Stimulated activated CD8-positive, alpha-beta memory T cell treated with anti-CD3 and anti-CD28 coated beads, Interleukin-4, amount 100 ng/mL, for 24 hours (primary cell): ENCODE data around the gene STAG1.

Source experiments
- DNase-seq: peaks from one replicate; pipeline ENCODE4 v3.0.0-alpha.2; 2020; ENCODE audit warnings: low read depth

STAG1 gene

DNA sequence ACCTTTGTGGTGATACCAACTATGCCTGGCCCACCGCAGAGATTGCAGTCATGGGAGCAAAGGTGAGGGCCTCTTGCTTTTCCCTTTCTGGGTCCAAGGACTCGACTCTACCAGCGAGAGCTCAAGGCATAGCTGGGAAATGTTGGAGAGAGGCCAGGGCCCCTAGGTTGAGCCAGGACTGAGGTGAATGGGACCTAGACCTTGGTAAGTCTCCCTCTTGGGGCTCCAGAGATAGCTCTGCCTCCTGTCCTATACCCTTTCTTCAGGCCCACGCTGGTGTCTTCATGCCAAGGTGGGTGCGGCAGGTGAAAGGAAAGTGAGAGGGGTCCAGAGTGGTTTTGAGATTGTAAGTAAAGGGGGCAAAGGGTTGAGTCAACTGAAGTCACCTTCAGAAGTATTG is 424.5 kb downstream of the STAG1 start:
- DNase-seq, result no peak

DNA sequence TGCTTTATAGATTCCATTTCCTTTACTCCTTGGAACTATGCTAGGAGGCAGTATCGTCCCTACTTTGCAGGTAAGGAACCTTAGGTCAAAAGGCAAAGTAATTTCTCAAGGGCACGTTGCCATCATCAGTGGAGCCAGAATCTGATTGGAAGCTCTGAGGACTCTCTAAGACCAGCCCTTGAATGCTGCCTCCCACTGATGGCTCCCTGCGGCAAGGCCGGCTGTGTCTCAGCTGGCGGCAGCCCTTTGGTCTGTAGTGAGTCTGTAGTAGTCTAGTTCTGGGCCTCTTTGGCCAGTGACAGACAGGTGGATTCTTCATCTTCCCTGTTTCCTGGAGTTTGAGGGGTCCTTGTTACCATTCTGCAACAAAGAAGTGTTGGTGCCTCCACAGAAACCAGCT is 425.9 kb downstream of the STAG1 start:
- DNase-seq, result no peak

DNA sequence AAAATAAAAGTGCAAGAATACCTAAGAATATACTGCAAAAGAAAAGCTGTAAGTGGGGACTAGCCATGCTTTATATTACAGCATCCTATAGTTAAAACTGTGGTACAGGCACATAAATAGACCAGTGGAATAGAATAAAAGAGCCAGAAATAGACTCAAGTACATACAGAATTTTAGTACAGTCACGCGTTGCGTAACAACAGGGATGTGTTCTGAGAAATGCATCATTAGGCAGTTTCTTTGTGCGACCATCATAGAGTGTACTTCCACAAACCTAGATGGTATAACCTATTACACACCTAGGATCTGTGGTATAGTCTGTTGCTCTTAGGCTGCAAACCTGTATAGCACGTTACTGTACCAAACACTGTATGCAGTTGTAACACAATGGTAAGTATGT is 440.2 kb downstream of the STAG1 start:
- no peak for DNase-seq

DNA sequence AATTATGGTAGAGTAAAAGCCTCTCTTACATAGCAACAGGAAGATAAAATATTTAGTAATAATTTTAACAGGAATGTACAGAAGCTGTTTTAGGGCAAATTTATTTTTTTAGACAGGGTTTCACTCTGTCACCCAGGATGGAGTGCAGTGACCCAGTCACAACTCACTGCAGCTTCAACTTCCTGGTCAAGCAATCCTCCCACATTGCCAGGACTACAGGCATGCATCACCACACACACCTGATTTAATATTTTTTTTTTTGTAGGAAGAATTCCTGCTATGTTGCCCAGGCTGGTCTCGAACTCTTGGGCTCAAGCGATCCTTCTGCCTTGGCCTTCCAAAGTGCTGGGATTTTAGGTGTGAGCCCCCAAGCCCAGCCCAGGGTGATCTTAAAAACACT is 440.9 kb downstream of the STAG1 start:
- no peak for DNase-seq

DNA sequence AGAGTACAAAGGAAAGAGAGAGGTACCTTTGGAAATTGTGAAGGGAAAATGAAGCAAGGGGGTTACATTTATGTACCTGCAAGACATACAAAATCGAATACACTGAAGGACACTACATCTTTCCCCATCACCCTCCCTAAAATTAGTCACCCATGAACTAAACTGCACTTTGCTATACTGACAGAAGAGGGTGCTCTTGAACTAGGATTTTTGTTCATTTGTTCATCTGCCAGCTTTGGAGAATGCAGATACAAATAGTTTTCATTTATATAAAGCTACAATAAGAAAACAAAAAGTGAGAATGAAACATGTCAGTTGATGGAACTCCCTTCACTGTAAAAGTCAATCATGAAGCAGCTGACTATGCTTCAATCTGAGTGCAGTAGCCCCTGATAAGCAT is 446.3 kb downstream of the STAG1 start:
- DNase-seq, result no peak

DNA sequence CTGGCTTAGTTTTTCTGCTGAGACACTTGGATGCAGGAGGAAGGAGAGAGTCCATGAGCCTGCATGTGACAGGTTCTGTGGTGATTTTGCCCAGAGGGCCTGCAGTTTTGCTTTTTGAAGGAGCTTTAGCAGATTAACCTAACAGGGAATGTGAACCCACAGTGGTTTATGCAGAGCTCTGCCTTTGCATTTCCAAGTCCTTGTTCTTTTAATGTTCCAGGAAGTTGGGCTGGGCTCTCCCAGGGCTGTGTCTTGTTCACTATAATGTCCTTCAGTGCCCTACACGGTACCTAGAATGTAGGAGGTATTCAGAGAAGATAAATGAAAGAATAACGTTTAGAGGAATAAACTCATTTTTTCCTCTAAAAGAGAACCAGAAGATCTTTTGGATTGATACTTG is 451.7 kb downstream of the STAG1 start:
- no peak for DNase-seq

DNA sequence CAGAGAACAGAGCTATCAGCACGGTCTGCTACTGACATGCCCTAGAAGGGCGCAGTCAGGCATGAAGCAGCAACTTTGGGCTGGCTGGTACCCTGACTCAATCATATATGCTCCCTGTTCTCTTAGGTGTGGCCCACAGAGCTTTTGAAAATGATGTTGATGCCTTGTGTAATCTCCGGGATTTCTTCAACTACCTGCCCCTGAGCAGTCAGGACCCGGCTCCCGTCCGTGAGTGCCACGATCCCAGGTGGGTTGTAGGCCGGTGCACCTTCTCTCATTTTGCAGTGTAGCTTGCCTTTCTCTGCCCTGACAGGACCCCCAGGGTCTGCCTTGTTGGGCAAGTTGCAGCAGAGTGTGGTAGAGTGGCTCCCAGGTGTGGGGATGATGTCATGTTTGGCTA is 454.4 kb downstream of the STAG1 start:
- no peak for DNase-seq

DNA sequence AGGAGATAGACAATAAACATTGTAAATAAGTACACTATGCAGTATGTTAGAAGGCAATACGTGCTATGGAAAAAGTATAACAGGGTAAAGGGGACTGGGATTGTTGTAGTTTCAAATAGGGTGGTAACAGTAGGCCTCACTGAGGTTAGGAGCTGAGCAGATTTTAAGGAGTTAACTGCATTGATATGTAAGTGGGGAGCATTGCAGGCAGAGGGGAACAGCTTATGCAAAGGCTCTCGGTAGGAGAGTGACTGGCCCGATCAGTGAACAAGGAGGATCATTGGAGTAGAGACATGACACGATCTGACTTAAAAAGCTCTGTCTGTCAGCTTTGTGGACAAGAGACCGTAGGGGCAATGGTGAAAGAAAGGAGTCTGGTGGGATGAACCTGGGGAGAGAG is 455.2 kb downstream of the STAG1 start:
- DNase-seq, result no peak

DNA sequence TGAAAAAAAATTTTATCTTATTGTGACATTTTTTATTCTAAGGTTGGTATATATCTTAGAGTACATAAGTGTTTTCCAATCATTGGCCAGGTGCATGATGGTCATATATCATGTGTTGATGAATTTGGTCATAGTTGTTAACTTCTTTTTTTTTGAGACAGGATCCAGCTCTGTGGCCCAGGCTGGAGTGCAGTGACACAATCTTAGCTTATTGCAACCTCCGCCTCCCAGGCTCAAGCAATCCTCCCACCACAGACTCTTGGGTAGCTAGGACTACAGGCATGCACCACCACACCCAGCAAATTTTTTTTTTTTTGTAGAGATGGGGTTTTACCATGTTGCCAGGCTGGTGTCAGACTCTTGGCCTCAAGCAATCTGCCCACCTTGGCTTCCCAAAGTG is 458.0 kb downstream of the STAG1 start:
- no peak for DNase-seq

DNA sequence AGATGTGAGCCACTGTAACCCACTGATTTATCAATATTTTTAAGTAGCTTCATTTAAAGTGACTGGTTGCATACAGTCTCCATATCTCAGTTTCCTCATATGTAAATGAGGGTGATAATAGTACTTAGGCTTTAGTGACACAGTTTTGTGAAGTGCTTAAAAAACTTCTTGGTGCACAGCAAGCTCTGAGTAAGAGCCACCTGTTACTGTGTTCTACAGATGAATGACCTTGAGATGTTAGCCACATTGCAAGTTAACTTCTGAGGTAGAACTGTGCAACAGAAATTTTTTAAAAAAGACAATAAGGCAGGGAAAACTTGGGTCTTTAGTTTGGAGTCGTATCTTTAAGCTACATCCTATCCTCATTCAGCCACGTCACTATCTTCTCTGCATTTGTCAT is 458.9 kb downstream of the STAG1 start:
- no peak for DNase-seq

DNA sequence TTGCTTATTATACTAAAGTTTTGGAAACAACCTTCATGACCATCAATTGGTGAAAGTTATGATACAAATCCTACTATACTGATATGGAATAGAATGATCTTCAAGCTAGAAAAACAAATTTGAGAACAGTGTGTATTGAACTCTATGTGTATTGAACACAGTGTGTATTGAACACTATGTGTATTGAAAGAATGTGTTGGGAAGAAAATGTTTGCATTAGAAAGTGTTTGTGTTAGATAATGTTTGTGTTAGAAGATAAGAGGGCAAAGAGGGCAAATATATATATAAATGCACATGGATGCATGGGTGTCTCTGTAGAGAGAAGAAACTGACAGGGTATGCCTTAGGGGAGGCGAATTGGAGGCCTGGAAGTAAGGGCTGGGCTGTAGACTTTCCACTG is 459.7 kb downstream of the STAG1 start:
- DNase-seq, result no peak

DNA sequence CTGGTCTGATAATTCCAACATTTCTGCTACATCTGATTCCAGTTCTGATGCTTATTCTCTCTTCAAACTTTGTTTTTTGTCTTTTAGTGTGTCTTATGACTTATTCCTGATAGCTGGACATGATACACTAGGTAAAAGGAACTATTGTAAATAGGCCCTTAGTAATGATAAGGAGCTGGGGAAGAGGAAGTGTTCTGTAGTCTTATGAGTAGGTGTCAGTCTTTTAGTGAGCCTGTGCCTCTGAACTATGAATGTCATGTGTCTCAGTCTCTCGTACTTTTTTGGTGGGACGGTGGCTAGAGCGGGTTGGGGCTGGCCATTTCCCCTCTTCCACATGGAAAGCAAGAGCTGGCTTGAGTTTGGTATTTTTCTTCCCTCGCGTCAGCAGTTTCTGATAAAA is 460.9 kb downstream of the STAG1 start:
- DNase-seq, result no peak
